ENCODE results near the gene ZBTB20. TPM values are rescaled to one million over a fixed set of nuclear protein-coding genes. Genes with fewer than 3 reads are reported as not detected.

ZBTB20 gene
- total RNA-seq, 1 donor from 2014 or later, result 27.5 TPM

GRCh38 chr3:114672692-114673447 lies 474.2 kb downstream of the ZBTB20 start:
- DNase-seq, result no peak
- Mint-ChIP-seq H3K27me3 (ENCODE audit: unreplicated experiment) (no peaks in the 10 kb centered on the region), H3K9me3 (ENCODE audit: unreplicated experiment) (peaks cover 2% of the 10 kb centered on the region), H3K36me3 (ENCODE audit: unreplicated experiment) (no peaks in the 10 kb centered on the region), H3K27ac (ENCODE audit: unreplicated experiment) (no peak overlapping the region), H3K4me1 (ENCODE audit: low read depth, unreplicated experiment) (peaks cover 6% of the 10 kb centered on the region), H3K4me3 (ENCODE audit: unreplicated experiment) (no peak overlapping the region)
- TF ChIP-seq CTCF (IDR thresholded peaks at IDR 0.05; ENCODE audit: partially characterized antibody, unreplicated experiment), result no peak

GRCh38 chr3:114671741-114672510 lies 475.2 kb downstream of the ZBTB20 start:
- Mint-ChIP-seq H3K36me3 (ENCODE audit: unreplicated experiment) (no peaks in the 10 kb centered on the region), H3K27me3 (ENCODE audit: unreplicated experiment) (no peaks in the 10 kb centered on the region), H3K4me1 (ENCODE audit: low read depth, unreplicated experiment) (peaks cover 6% of the 10 kb centered on the region), H3K4me3 (ENCODE audit: unreplicated experiment) (no peak overlapping the region), H3K27ac (ENCODE audit: unreplicated experiment) (no peak overlapping the region), H3K9me3 (ENCODE audit: unreplicated experiment) (no peaks in the 10 kb centered on the region)
- no peak for TF ChIP-seq CTCF (IDR thresholded peaks at IDR 0.05; ENCODE audit: partially characterized antibody, unreplicated experiment)
- no peak for DNase-seq

- H3K36me3 Mint-ChIP-seq (ENCODE audit: unreplicated experiment), result no peaks in the 10 kb centered on the region
- TF ChIP-seq CTCF (IDR thresholded peaks at IDR 0.05; ENCODE audit: partially characterized antibody, unreplicated experiment), result no peak
- H3K4me1 Mint-ChIP-seq (ENCODE audit: low read depth, unreplicated experiment), result peaks cover 4% of the 10 kb centered on the region
- no peak overlapping the region for H3K4me3 Mint-ChIP-seq (ENCODE audit: unreplicated experiment)
- no peak for DNase-seq
- H3K9me3 Mint-ChIP-seq (ENCODE audit: unreplicated experiment), result no peaks in the 10 kb centered on the region
- H3K27ac Mint-ChIP-seq (ENCODE audit: unreplicated experiment), result no peak overlapping the region
- H3K27me3 Mint-ChIP-seq (ENCODE audit: unreplicated experiment), result no peaks in the 10 kb centered on the region
These were observed 477.5 kb downstream of the ZBTB20 start for GRCh38 chr3:114669614-114670013.

- Mint-ChIP-seq H3K4me3 (ENCODE audit: unreplicated experiment) (no peak overlapping the region), H3K27ac (ENCODE audit: unreplicated experiment) (no peak overlapping the region), H3K9me3 (ENCODE audit: unreplicated experiment) (no peaks in the 10 kb centered on the region), H3K4me1 (ENCODE audit: low read depth, unreplicated experiment) (no peaks in the 10 kb centered on the region), H3K27me3 (ENCODE audit: unreplicated experiment) (no peaks in the 10 kb centered on the region), H3K36me3 (ENCODE audit: unreplicated experiment) (no peaks in the 10 kb centered on the region)
- no peak for DNase-seq
- no peak for TF ChIP-seq CTCF (IDR thresholded peaks at IDR 0.05; ENCODE audit: partially characterized antibody, unreplicated experiment)
These were observed 479.0 kb downstream of the ZBTB20 start for GRCh38 chr3:114668099-114668498.

- Mint-ChIP-seq H3K4me3 (ENCODE audit: unreplicated experiment) (no peak overlapping the region), H3K36me3 (ENCODE audit: unreplicated experiment) (no peaks in the 10 kb centered on the region), H3K9me3 (ENCODE audit: unreplicated experiment) (no peaks in the 10 kb centered on the region), H3K27me3 (ENCODE audit: unreplicated experiment) (no peaks in the 10 kb centered on the region), H3K27ac (ENCODE audit: unreplicated experiment) (no peak overlapping the region), H3K4me1 (ENCODE audit: low read depth, unreplicated experiment) (no peaks in the 10 kb centered on the region)
- no peak for TF ChIP-seq CTCF (IDR thresholded peaks at IDR 0.05; ENCODE audit: partially characterized antibody, unreplicated experiment)
- no peak for DNase-seq
These were observed 480.5 kb downstream of the ZBTB20 start for GRCh38 chr3:114666623-114667022.
